ENCODE measurements around the gene CABP7. TPM values are rescaled to one million over a fixed set of nuclear protein-coding genes. Genes with fewer than 3 reads are reported as not detected.
A peak's percentile ranks its signal among the peaks of the same experiment; 100 is the strongest.

Gene CABP7
- total RNA-seq, 1 experiment from 2014 or later = not detected

DNA sequence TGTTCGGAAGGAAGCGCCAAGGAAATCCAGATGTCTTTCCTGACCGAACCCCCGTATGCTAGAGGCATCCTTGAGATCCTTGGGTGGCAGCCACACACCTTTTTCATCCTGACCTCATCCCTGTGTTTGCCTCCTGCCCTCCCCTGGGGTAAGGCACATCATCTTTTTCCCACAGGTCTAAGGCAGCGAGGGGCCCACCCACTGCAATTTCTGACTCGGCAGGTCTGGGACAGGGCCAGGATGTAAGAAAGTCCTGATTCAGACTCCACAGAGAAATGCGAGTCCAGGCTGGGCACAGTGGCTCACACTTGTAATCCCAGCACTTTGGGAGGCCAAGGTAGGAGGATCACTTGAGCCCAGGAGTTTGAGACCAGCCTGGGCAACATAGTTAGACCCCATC, 36.5 kb downstream of the CABP7 start:
- H3K4me3 ChIP-seq (ENCODE audit: insufficient read depth, low read depth, low read length) = no peak overlapping the region

DNA sequence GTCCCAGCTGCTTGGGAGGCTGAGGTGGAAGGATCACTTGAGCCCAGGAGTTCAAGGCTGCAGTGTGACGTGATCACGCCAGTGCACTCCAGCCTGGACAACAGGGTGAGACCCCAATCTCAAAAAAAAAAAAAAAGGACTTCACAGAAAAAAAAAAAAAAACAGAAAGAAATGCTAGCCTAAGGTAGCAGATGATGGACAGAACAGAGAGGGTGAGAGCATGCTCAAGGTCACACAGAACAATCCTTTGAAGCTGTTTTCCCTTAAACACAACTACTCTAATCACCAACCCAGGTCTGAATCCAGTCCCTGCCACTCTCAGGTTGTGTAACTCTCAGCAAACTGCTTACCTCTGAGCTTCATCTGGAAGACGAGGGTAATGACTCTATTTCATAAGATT, 37.3 kb downstream of the CABP7 start:
- no peaks in the 10 kb centered on the region for H3K36me3 ChIP-seq (replicated peaks; ENCODE audit: control insufficient read depth, insufficient read depth, low read length)
- no peaks in the 10 kb centered on the region for H3K27me3 ChIP-seq (ENCODE audit: control insufficient read depth, insufficient read depth, low read length)
- no peak for DNase-seq
- no peak overlapping the region for H3K4me3 ChIP-seq (ENCODE audit: insufficient read depth, low read depth, low read length)

More for the DNA sequence above, 36.5 kb downstream of the CABP7 start:
- Histone ChIP-seq H3K36me3 (replicated peaks; ENCODE audit: control insufficient read depth, insufficient read depth, low read length) (no peaks in the 10 kb centered on the region), H3K27me3 (ENCODE audit: control insufficient read depth, insufficient read depth, low read length) (no peaks in the 10 kb centered on the region)
- DNase-seq = no peak

DNA sequence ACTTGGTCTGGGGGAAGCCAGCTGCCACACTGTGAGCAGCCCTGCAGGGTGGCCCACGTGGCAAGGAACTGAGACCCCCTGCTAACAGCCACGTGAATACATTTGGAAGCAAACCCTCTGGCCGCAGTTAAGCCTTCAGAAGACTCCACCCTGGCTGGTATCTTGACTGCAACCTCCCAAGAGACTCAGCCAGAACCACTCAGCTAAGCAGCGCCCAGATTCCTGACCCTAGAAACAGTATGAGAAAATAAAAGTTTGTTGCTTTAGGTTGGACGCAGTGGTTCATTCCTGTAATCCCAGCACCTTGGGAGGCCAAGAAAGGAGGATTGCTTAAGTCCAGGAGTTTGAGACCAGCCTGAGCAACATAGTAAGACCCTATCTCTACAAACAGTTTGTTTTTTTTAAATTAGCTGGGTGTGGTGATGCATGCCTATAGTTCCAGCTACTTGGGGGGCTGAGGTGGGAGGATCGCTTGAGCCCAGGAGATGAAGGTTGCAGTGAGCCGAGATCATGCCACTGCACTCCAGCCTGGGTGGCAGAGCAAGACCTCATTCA, 38.3 kb downstream of the CABP7 start:
- Histone ChIP-seq H3K36me3 (replicated peaks; ENCODE audit: control insufficient read depth, insufficient read depth, low read length) (no peaks in the 10 kb centered on the region), H3K27me3 (ENCODE audit: control insufficient read depth, insufficient read depth, low read length) (no peaks in the 10 kb centered on the region), H3K4me3 (ENCODE audit: insufficient read depth, low read depth, low read length) (no peak overlapping the region)
- DNase-seq = no peak

DNA sequence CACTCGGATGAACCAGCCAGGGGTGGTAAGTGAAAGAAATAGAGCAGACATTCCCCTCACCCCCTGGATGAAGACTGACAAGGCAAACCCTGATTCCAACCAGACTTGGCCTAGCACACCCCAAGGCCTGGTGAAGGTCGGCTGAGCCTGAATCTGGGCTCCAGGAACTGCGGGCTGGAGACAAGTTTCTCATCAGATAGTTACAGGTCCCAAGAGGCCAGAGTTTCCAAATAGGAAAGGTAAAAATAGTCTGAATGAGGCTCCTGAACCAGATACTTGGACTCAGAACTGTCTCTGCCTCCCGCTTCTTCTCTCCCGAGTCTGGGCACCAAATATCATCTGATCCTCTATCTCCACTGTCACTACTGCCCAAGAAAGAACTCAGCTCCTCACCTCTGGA, 39.2 kb downstream of the CABP7 start:
- Histone ChIP-seq H3K27me3 (ENCODE audit: control insufficient read depth, insufficient read depth, low read length) (no peaks in the 10 kb centered on the region), H3K4me3 (ENCODE audit: insufficient read depth, low read depth, low read length) (no peak overlapping the region), H3K36me3 (replicated peaks; ENCODE audit: control insufficient read depth, insufficient read depth, low read length) (no peaks in the 10 kb centered on the region)
- DNase-seq = no peak

DNA sequence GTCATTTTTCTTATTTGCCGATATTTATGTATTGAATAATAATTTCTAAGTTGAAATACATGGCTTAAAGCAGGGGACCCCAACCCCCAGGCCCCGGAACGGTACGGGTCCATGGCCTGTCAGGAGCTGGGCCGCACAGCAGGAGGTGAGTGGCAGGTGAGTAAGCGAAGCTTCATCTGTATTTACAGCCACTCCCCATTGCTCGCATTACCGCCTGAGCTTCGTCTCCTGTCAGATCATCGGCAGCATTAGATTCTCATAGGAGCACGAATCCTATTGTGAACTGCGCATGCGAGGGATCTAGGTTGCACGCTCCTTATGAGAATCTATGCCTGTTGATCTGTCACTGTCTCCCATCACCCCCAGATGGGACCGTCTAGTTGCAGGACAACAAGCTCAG, 42.5 kb downstream of the CABP7 start:
- no peak for DNase-seq
- Histone ChIP-seq H3K4me3 (ENCODE audit: insufficient read depth, low read depth, low read length) (no peak overlapping the region), H3K27me3 (ENCODE audit: control insufficient read depth, insufficient read depth, low read length) (no peaks in the 10 kb centered on the region), H3K36me3 (replicated peaks; ENCODE audit: control insufficient read depth, insufficient read depth, low read length) (no peaks in the 10 kb centered on the region)

DNA sequence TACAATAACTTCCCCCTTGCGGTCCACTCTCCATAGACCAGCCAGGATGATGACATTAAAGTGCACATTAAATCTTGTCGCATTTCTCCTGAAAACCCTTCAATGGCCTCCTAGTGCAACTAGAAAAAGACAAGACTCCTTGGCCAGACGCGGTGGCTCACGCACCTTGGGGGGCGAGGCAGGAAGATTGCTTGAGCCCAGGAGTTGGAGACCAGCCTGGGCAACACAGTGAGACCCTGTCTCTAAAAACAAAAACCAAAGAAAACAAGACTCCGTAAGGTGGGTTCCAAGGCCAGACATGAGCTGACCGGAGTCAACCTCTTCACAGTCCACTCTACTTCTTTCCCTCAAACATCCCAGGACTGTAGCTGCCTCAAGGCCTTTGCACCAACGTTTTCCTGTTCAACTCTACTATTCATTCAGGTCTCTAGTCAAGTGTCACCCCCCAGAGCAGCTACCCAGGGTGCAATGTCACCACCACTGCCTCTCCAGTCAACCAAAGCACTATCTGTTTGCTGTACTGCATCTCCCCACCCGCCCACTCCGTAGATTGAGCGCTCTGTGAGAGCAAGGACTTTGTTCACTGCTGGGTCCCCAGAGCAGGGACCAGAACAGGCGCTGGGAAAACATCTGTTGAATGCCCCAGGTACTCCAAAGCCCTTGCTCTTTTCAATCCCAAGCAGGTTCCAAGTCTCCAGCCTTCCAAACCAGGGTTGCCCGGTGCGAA, 46.3 kb downstream of the CABP7 start:
- no peaks in the 10 kb centered on the region for H3K27me3 ChIP-seq (ENCODE audit: control insufficient read depth, insufficient read depth, low read length)
- no peak for DNase-seq
- peaks cover 2% of the 10 kb centered on the region for H3K36me3 ChIP-seq (replicated peaks; ENCODE audit: control insufficient read depth, insufficient read depth, low read length)
- peak overlapping the region; percentile 74 for H3K4me3 ChIP-seq (ENCODE audit: insufficient read depth, low read depth, low read length)

DNA sequence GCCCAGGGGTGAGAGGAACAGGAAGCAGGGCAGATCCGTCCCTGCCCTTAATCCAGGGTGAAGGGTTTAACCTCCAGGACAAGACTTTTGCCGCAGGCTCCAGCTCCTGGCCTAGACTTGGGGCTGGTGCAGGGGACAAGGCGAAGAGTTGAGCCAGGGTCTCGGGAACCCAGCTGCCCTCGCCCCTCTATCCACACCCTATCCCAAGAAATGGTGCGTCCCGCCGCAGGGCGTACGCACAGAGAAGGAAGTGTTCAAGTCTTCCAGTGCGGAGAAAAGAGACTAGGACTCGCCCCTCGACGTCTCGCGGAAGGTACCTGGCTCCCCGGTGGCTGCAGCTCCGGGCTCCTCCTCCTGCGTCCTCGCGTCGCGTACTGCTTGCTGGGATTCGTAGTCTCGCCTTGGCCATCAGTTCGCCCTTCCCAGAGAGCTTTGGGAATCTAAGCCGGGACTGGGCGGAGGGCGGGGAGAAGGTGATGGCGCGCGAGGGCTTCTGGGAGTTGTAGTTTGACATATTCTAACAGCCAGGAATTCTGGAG, 46.9 kb downstream of the CABP7 start, which contains the start of gene ZMAT5:
Gene ZMAT5 (minus strand): TSS at position 376 of the 539 bp plus-strand sequence. CDS start 18,463 bp downstream, outside the sequence.
- Histone ChIP-seq H3K4me3 (ENCODE audit: insufficient read depth, low read depth, low read length) (peak within 1 kb of the TSS; percentile 91), H3K36me3 (replicated peaks; ENCODE audit: control insufficient read depth, insufficient read depth, low read length) (peaks cover 2% of the 10 kb centered on the region), H3K27me3 (ENCODE audit: control insufficient read depth, insufficient read depth, low read length) (no peaks in the 10 kb centered on the region)
- DNase-seq = peak; percentile 98

DNA sequence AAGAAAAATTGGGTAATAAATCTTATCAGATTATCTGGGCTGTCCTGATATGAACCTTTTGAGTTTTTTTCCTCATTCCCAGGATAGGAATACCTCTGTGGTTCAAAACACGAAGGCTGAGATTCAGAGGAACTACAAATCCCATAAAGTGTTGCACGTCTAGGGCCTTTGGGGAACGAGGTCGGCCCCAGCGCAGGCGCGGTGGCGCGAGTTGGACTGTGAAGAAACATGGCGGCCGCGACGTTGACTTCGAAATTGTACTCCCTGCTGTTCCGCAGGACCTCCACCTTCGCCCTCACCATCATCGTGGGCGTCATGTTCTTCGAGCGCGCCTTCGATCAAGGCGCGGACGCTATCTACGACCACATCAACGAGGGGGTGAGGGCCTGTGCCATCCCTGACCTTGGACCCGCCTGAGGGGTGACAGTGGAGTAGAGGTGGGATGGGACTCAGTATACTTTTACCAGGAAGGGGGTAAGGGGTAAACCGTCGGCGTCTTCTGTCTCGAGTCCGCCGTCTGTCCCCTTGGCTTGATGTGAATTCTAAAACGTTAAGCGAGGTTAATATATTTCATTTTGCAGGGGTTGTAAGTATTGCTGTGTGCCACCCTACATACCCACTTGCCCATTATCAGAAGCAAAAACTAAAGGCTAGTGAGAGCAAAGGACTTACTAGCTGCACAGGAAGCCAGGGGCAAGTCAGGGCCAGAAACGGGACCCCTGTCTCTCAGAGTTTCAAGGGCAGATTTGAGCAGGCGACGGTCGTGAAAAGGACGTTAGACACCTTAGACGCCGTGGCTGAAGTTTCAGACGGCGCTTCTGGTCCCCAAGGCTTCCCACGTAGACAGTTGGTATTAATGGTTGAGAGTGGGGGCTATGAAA, 47.6 kb downstream of the CABP7 start, which contains the start of gene UQCR10:
Gene UQCR10 (plus strand): TSS at position 199 of the 881 bp plus-strand sequence. CDS start 30 bp downstream, at position 229.
- H3K36me3 ChIP-seq (replicated peaks; ENCODE audit: control insufficient read depth, insufficient read depth, low read length) = peaks cover 2% of the 10 kb centered on the region
- no peaks in the 10 kb centered on the region for H3K27me3 ChIP-seq (ENCODE audit: control insufficient read depth, insufficient read depth, low read length)
- peak within 1 kb of the TSS; percentile 91 for H3K4me3 ChIP-seq (ENCODE audit: insufficient read depth, low read depth, low read length)
- DNase-seq = peak; percentile 94

DNA sequence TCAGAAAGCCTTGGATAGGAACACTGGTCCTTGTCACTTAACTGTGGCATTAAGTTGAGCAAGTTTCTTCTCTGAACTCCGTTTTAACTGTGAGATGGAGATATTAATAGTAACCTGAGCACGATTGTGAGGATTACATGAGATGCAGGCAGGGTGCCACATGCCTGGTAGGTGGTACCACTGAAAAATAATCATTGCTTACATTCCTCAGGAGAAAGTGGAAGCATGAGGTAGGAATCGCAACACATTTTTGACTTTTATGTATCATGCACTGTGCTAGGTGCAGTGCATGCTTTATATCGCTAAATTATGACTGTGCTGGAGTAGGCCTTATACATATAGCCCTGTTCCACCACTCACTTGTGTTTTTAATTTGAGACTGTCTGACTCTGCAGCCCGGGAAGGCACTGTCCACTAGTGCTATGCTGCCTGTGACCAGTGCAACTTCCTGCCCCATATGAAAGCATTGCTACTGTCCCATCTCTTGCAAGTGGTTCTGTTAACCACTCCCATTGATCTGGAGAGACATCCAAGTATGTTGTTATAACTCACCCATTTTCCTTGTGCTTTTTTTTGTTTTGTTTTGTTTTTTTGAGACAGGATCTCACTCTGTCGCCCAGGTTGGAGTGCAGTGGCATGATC, 48.4 kb downstream of the CABP7 start:
- DNase-seq = no peak
- Histone ChIP-seq H3K4me3 (ENCODE audit: insufficient read depth, low read depth, low read length) (peak overlapping the region; percentile 91), H3K36me3 (replicated peaks; ENCODE audit: control insufficient read depth, insufficient read depth, low read length) (peaks cover 2% of the 10 kb centered on the region), H3K27me3 (ENCODE audit: control insufficient read depth, insufficient read depth, low read length) (no peaks in the 10 kb centered on the region)

DNA sequence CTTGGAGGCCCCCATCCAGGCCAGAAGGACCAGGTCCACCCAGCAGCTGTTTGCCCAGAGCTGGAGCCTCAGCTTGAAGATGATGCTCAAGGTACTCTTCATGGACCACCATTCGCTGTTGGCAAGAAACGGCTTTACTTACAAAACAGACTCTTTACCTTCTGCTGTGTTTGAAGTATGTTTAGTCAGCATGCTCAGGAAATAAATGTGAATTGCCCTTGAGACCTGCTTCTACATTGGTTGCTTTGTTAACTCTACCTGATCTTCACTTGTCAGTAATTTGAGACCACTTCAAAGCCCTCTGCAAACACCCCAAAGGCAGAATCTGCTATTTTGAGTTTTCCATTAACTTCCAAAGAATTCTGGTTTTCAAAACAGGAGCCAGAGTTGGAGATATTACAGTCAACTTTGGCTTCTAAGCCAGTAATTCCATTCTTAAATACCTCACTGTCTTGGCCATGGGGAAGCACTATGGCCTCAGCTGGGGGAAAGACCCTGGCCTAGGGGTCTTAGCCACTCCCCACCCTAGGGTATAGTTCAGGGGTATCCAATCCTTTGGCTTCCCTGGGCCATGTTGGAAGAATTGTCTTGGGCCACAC, 50.0 kb downstream of the CABP7 start:
- no peak for DNase-seq
- peaks cover 2% of the 10 kb centered on the region for H3K36me3 ChIP-seq (replicated peaks; ENCODE audit: control insufficient read depth, insufficient read depth, low read length)
- no peak overlapping the region for H3K4me3 ChIP-seq (ENCODE audit: insufficient read depth, low read depth, low read length)
- no peaks in the 10 kb centered on the region for H3K27me3 ChIP-seq (ENCODE audit: control insufficient read depth, insufficient read depth, low read length)

DNA sequence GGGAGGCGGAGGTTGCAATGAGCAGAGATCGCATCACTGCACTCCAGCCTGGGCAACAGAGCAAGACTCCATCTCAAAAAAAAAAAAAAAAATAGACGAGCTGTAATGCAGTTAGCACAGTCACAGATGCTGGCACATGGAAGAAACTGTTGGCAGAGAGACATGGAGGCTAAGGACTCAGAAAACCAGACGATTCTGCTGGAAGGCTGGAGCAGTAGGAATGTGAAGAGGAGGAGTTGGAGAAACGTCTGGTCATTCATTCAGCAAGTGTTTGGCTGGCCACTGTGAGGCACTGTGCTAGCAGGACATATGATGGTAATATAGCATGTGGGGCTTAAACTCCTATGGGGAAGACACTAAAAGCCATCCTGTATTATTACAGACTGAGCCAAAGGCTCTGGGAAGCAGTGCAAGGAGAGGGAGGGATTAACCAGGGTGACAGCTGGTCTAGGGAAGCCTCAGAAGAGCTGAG, 52.4 kb downstream of the CABP7 start:
- peak; percentile 70 for DNase-seq
- no peaks in the 10 kb centered on the region for H3K27me3 ChIP-seq (ENCODE audit: control insufficient read depth, insufficient read depth, low read length)
- H3K4me3 ChIP-seq (ENCODE audit: insufficient read depth, low read depth, low read length) = no peak overlapping the region

DNA sequence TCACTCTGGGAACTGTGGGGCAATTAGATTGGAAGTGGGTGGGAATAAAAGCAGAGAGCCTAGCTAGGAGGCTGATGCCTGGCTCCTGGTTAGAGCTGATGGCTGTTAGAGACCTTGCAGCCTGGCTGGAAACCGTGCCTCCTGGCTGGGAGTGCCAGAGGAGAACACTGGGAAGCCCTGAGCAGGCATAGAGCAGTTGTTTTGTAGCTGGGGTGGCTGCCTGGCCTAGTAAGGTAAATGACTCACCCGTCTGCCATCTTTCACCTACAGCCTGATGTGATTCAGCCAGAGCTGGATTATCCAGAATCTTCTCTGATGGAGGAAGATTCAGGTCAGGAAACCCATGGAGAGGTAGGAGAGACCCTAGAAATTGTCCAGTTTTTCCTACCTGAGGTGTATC, 53.4 kb downstream of the CABP7 start:
- H3K27me3 ChIP-seq (ENCODE audit: control insufficient read depth, insufficient read depth, low read length) = no peaks in the 10 kb centered on the region
- H3K36me3 ChIP-seq (replicated peaks; ENCODE audit: control insufficient read depth, insufficient read depth, low read length) = peaks cover 2% of the 10 kb centered on the region
- no peak overlapping the region for H3K4me3 ChIP-seq (ENCODE audit: insufficient read depth, low read depth, low read length)
- DNase-seq = no peak

More for the DNA sequence above, 52.4 kb downstream of the CABP7 start:
- peaks cover 2% of the 10 kb centered on the region for H3K36me3 ChIP-seq (replicated peaks; ENCODE audit: control insufficient read depth, insufficient read depth, low read length)

DNA sequence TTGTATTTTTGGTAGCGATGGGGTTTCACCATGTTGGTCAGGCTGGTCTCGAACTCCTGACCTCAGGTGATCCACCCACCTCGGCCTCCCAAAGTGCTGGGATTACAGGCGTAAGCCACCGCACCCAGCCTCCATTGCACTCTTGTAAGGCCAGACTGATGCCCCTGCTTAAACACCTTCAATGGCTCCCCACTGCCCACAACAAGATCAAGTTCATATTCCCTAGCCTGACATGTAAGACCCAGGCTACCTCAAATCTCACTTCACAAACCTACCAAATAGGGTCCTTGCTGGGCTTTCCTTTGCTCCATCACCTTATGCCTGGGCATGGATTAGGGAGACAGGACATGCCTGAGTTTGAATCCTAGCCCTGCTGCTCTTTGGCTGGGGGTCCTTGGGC, 60.4 kb downstream of the CABP7 start:
- Histone ChIP-seq H3K27me3 (ENCODE audit: control insufficient read depth, insufficient read depth, low read length) (no peaks in the 10 kb centered on the region), H3K36me3 (replicated peaks; ENCODE audit: control insufficient read depth, insufficient read depth, low read length) (no peaks in the 10 kb centered on the region), H3K4me3 (ENCODE audit: insufficient read depth, low read depth, low read length) (no peak overlapping the region)
- DNase-seq = no peak
